GM12878 (cell line): Measurements from ENCODE around the gene NUDT3. TPM values are rescaled to one million over a fixed set of nuclear protein-coding genes. Genes with fewer than 3 reads are reported as not detected.

Source experiments
- ATAC-seq: fragments of 200-7000 bp; cut with Tn5 transposase; 3 replicates; pipeline ENCODE4 v1.9.1; 2020; ENCODE audit warnings: mild to moderate bottlenecking, moderate library complexity
- BruUV-seq: library from RNA; stranded (reverse); fragments of 400-500 nt; replicated peaks from 2 replicates; lab custom pipeline; 2021; lab: Mats Ljungman, UMichigan
- CTCF ChIA-PET: fragments of 300-600 bp; sonication (Branson Sonifier 250); formaldehyde crosslinking; extraction: SDS; loops from one replicate; lab custom pipeline; 2021; ENCODE audit warnings: inconsistent platforms; lab: Yijun Ruan, JAX
- POLR2A ChIA-PET: fragments of 350-600 bp; formaldehyde crosslinking; extraction: SDS; loops from one replicate; lab custom pipeline; 2021; ENCODE audit warnings: inconsistent platforms; lab: Charles Lee
- RAD21 ChIA-PET: fragments of 300-600 bp; sonication (Branson Sonifier 250); formaldehyde crosslinking; loops from one replicate; lab custom pipeline; 2023; ENCODE audit warnings: antibody characterized with exemption; ENCODE audit not compliant: unreplicated experiment; lab: Charles Lee
- SMC1A ChIA-PET: fragments of 300-600 bp; sonication (Branson Sonifier 250); formaldehyde crosslinking; loops from one replicate; lab custom pipeline; 2023; ENCODE audit not compliant: unreplicated experiment, uncharacterized antibody; lab: Charles Lee
- DNase-seq: peaks from one replicate; pipeline ENCODE4 v3.0.0-alpha.2; 2011; ENCODE audit warnings: low read depth, low spot score
- FAIRE-seq: peaks from 3 replicates; lab custom pipeline; 2011; peaks lifted over from hg19 to GRCh38; lab: Jason Lieb, UNC
- H2AFZ ChIP-seq: 2 replicates; pipeline ENCODE4 v1.6.0; 2011; ENCODE audit warnings: low read depth, low read length, control low read depth; ENCODE audit not compliant: control insufficient read depth
- H3K27ac ChIP-seq: 2 replicates; pipeline ENCODE4 v1.5.1; 2011; ENCODE audit warnings: control low read depth; ENCODE audit not compliant: control insufficient read depth, insufficient read depth
- H3K27me3 ChIP-seq, 2 experiments: replicated peaks in 1 of 2; 2 replicates each; pipeline versions ENCODE4 v1.6.0 to v1.6.1; 2011; ENCODE audit warnings: low read length in 1 of 2; ENCODE audit not compliant: control insufficient read depth in 2 of 2, insufficient read depth in 2 of 2
- H3K36me3 ChIP-seq, 2 experiments: 2 replicates each; pipeline ENCODE4 v1.5.1; 2011; ENCODE audit warnings: low read length in 1 of 2; ENCODE audit not compliant: control insufficient read depth in 2 of 2, insufficient read depth in 2 of 2
- H3K4me1 ChIP-seq: 2 replicates; pipeline ENCODE4 v1.6.1; 2011; ENCODE audit warnings: mild to moderate bottlenecking, low read length, moderate library complexity, mixed read lengths; ENCODE audit not compliant: control insufficient read depth, insufficient read depth
- H3K4me2 ChIP-seq: 2 replicates; pipeline ENCODE4 v1.6.0; 2011; ENCODE audit warnings: control low read depth; ENCODE audit not compliant: control insufficient read depth, insufficient read depth
- H3K4me3 ChIP-seq: fragments of 200-600 bp; sonication (generic); 2 replicates; pipeline ENCODE4 v1.5.1; 2016
- H3K79me2 ChIP-seq: 2 replicates; pipeline ENCODE4 v1.6.0; 2011; ENCODE audit warnings: low read length; ENCODE audit not compliant: control insufficient read depth, insufficient read depth
- H3K9ac ChIP-seq: 2 replicates; pipeline ENCODE4 v1.8.0; 2011; ENCODE audit warnings: low read length, control low read depth, mixed read lengths; ENCODE audit not compliant: control insufficient read depth, insufficient read depth
- H3K9me3 ChIP-seq: replicated peaks from 3 replicates; pipeline ENCODE4 v1.5.1; 2011; ENCODE audit warnings: mild to moderate bottlenecking, low read length; ENCODE audit not compliant: control insufficient read depth, insufficient read depth
- H4K20me1 ChIP-seq: 2 replicates; pipeline ENCODE4 v1.6.0; 2011; ENCODE audit not compliant: control insufficient read depth, insufficient read depth
- CBX5 ChIP-seq: sonication (generic); IDR thresholded peaks from 2 replicates; pipeline ENCODE4 v1.6.1; 2016; ENCODE audit warnings: low read depth, moderate library complexity, mild to moderate bottlenecking, inconsistent platforms
- DPF2 ChIP-seq: fragments of 450-650 bp; IDR thresholded peaks from 2 replicates; pipeline ENCODE4 v1.6.1; 2017; ENCODE audit warnings: mild to moderate bottlenecking
- EGR1 ChIP-seq, 2 experiments: IDR thresholded peaks; 1 replicate in 1 of 2; 2 replicates in 1 of 2; pipeline ENCODE4 v1.6.1; 2011 to 2012; ENCODE audit warnings: low read depth in 2 of 2, low read length in 2 of 2, borderline replicate concordance in 1 of 2, mild to moderate bottlenecking in 1 of 2, moderate library complexity in 1 of 2
- MXI1 ChIP-seq: fragments of 150-350 bp; IDR thresholded peaks from 2 replicates; pipeline ENCODE4 v1.6.1; 2011; ENCODE audit warnings: low read depth, mild to moderate bottlenecking, inconsistent platforms, low read length, improper control_type of control experiment
- MYB ChIP-seq: fragments of 150-350 bp; IDR thresholded peaks from 2 replicates; pipeline ENCODE4 v1.6.1; 2014; ENCODE audit warnings: mild to moderate bottlenecking, low read depth, low read length, borderline replicate concordance
- POLR2A ChIP-seq: IDR thresholded peaks from 2 replicates; pipeline ENCODE4 v1.6.1; 2011; ENCODE audit warnings: low read depth, mild to moderate bottlenecking, low read length
- POLR2AphosphoS5 ChIP-seq: IDR thresholded peaks from 2 replicates; pipeline ENCODE4 v1.6.1; 2011; ENCODE audit warnings: mild to moderate bottlenecking, low read length, inconsistent platforms
- RAD51 ChIP-seq: fragments of 450-650 bp; IDR thresholded peaks from 2 replicates; pipeline ENCODE4 v1.6.1; 2016; ENCODE audit warnings: moderate library complexity, mild to moderate bottlenecking, inconsistent platforms
- SMAD5 ChIP-seq: IDR thresholded peaks from 2 replicates; pipeline ENCODE4 v1.6.1; 2016; ENCODE audit warnings: antibody characterized with exemption, low read depth
- SPI1 ChIP-seq: IDR thresholded peaks from 2 replicates; pipeline ENCODE4 v1.6.1; 2011; ENCODE audit warnings: low read depth, mild to moderate bottlenecking, low read length, moderate library complexity, borderline replicate concordance; ENCODE audit not compliant: insufficient read depth
- ZSCAN29 ChIP-seq: fragments of 450-650 bp; IDR thresholded peaks from 2 replicates; pipeline ENCODE4 v1.6.1; 2017; ENCODE audit warnings: mild to moderate bottlenecking, moderate library complexity
- WGBS: methylation state at CpG from one replicate; pipeline ENCODE4 v1.1.6; 2016; ENCODE audit warnings: low lambda C conversion rate; ENCODE audit not compliant: insufficient replicate concordance, insufficient coverage; ENCODE audit errors: missing lambda C conversion rate; 5-methylcytosine and 5-hydroxymethylcytosine counted together
- in situ Hi-C: fragments of 300-500 bp; cut with MboI; formaldehyde crosslinking; loops from 9 replicates; pipeline ENCODE4 v1.14.3; 2018; ENCODE audit warnings: mixed read lengths
- intact Hi-C: fragments of 100-400 bp; cut with micrococcal nuclease; formaldehyde crosslinking; loops from one replicate; pipeline ENCODE4 v1.14.2; 2022; ENCODE audit not compliant: unreplicated experiment
- polyA plus RNA-seq, 11 experiments: library from polyadenylated mRNA; depleted of rRNA in 4 of 11; unstranded in 6 of 11; stranded (reverse) in 5 of 11; fragments of >200 nt; fragmentation: Nextera tagmentation in 4 of 11; fragmentation: Illumina TruSeq in 1 of 11; extraction: Ambion mirVana in 4 of 11; extraction: Trizol in 1 of 11; gene quantifications; 1 replicate in 1 of 11; 2 replicates in 10 of 11; pipeline versions ENCODE4 v1.2.1 to v1.2.3, GENCODE V29; 2011 to 2016; ENCODE audit warnings: inconsistent platforms in 2 of 11, missing spikeins in 2 of 11, low read depth in 1 of 11
- total RNA-seq, 4 experiments: library from RNA; depleted of rRNA in 3 of 4; stranded (reverse); fragments of >200 nt in 3 of 4; fragmentation: Illumina TruSeq in 1 of 4; extraction: Trizol in 1 of 4; gene quantifications; 2 replicates each; pipeline versions ENCODE4 v1.2.1 to v1.2.3, GENCODE V29; 2013 to 2021
- TF ChIP-seq, protein P1 (sequence below): fragments of 450-650 bp; IDR thresholded peaks from 2 replicates; pipeline ENCODE4 v1.6.1; 2017; ENCODE audit warnings: mild to moderate bottlenecking
- TF ChIP-seq, protein P2 (sequence below): fragments of 450-650 bp; formaldehyde crosslinking; IDR thresholded peaks from 2 replicates; pipeline ENCODE4 v1.5.0; 2022; ENCODE audit warnings: mild to moderate bottlenecking, missing genetic modification characterization

NUDT3 gene
- total and polyA plus RNA-seq, 10 of the 15 experiments (the other 5 are each of a cell fraction or from before 2014, with no cell fraction given): 2.4 to 32.3 (median 25.5) TPM

DNA sequence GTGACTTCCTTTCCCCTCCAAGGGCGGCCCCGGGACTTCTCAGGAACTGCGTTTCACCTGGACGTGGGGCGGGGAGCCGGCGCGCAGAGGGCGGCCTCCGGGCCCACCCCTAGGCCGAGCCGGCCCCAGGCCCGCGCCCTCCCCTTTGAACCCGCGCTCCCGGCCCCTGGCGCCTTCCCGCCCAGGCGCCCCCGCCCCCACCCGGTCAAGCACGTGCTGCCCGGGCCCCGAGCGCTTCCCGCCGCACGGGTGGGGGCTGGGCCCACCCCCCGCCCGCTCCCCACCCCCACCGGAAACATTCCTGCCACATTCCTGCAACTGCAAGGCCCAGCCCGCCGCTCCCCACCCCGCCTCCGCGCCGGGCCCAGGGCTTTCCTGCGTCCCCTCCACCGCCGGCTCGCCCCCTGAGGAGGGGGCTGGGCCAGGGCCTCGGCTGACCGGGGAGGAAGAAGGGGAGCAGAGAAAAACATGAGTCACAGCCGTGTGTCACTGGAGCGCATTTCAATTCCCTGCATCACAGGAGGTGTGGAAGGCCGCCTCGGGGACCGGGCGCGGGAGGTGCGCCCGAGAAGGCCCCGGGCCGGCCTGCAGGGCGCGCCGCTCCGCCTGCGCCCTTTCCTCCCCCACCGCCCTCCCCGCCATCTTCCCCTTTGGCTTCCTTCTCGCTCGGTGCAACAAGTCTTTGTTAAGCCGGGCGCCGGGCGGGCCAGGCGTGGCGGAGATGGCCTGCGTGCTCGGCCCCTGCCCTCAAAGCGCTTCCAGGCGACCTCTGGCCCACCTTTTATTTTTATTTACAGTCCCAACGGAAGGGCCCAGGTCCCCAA lies 156.9 kb downstream of the NUDT3 start:
- 9% methylated on average over 35 of the region's 75 CpGs for WGBS
- Histone ChIP-seq H3K27me3 (no peaks in the 10 kb centered on the region), H3K4me1 (peaks cover 19% of the 10 kb centered on the region), H2AFZ (peak overlapping the region; percentile 71), H3K9me3 (no peaks in the 10 kb centered on the region), H3K9ac (peak overlapping the region; percentile 85), H3K79me2 (peaks cover 35% of the 10 kb centered on the region), H3K36me3 (peaks cover 1% of the 10 kb centered on the region in 2 experiments; a peak in 3 of 4 replicates), H4K20me1 (peaks cover 5% of the 10 kb centered on the region; the same call in 1 of the 2 replicates), H3K4me2 (peak overlapping the region; percentile 65), H3K4me3 (peak overlapping the region; percentile 74), H3K27ac (peak overlapping the region; percentile 88)
- ATAC-seq (peak; percentile 39), FAIRE-seq (no peak), DNase-seq (no peak)
- intact Hi-C loops (loop anchor here (1.0 kb wide), 1 partner anchor 11 kb away; no protein-coding TSS in a partner anchor), in situ Hi-C loops (loop anchor here (25.0 kb wide), 1 partner anchor 377 kb away; no protein-coding TSS in a partner anchor)
- ChIA-PET POLR2A (interaction anchor here (1.3 kb wide), 3 partner anchors 11 to 187 kb away, joined by 3 to 11 read pairs (median 6); no protein-coding TSS in a partner anchor), CTCF (no interaction called here), RAD21 (interaction anchor here (2.1 kb wide), 1 partner anchor 13 kb away, joined by 11 read pairs; the partner anchor contains the start of gene SMIM29), SMC1A (interaction anchor here (1.0 to 1.3 kb wide), 2 partner anchors 11 to 180 kb away, joined by 4 to 10 read pairs; no protein-coding TSS in a partner anchor)
- no TSS peak for BruUV-seq
- TF ChIP-seq POLR2A (peak; percentile 45), RAD51 (no peak), DPF2 (0 out of 2 replicates have a peak, but pooled peaks have one; percentile 18), ZSCAN29 (no peak), POLR2AphosphoS5 (peak; percentile 12; the same call in 1 of the 2 replicates), MXI1 (0 out of 2 replicates have a peak, but pooled peaks have one; percentile 3), MYB (0 out of 2 replicates have a peak, but pooled peaks have one; percentile 6), EGR1 (IDR thresholded peaks at IDR 0.05; ENCODE audit: borderline replicate concordance in 1 of 2, low read depth in 2 of 2, low read length in 2 of 2) (peak in 1 of 2 experiments; percentile 25; a peak in 1 of 3 replicates), SMAD5 (peak; percentile 56), SPI1 (0 out of 2 replicates have a peak, but pooled peaks have one; percentile 6), CBX5 (peak; percentile 15; the same call in 1 of the 2 replicates)
- TF ChIP-seq, protein P1, sequence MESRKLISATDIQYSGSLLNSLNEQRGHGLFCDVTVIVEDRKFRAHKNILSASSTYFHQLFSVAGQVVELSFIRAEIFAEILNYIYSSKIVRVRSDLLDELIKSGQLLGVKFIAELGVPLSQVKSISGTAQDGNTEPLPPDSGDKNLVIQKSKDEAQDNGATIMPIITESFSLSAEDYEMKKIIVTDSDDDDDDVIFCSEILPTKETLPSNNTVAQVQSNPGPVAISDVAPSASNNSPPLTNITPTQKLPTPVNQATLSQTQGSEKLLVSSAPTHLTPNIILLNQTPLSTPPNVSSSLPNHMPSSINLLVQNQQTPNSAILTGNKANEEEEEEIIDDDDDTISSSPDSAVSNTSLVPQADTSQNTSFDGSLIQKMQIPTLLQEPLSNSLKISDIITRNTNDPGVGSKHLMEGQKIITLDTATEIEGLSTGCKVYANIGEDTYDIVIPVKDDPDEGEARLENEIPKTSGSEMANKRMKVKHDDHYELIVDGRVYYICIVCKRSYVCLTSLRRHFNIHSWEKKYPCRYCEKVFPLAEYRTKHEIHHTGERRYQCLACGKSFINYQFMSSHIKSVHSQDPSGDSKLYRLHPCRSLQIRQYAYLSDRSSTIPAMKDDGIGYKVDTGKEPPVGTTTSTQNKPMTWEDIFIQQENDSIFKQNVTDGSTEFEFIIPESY: no peak
- TF ChIP-seq, protein P2, sequence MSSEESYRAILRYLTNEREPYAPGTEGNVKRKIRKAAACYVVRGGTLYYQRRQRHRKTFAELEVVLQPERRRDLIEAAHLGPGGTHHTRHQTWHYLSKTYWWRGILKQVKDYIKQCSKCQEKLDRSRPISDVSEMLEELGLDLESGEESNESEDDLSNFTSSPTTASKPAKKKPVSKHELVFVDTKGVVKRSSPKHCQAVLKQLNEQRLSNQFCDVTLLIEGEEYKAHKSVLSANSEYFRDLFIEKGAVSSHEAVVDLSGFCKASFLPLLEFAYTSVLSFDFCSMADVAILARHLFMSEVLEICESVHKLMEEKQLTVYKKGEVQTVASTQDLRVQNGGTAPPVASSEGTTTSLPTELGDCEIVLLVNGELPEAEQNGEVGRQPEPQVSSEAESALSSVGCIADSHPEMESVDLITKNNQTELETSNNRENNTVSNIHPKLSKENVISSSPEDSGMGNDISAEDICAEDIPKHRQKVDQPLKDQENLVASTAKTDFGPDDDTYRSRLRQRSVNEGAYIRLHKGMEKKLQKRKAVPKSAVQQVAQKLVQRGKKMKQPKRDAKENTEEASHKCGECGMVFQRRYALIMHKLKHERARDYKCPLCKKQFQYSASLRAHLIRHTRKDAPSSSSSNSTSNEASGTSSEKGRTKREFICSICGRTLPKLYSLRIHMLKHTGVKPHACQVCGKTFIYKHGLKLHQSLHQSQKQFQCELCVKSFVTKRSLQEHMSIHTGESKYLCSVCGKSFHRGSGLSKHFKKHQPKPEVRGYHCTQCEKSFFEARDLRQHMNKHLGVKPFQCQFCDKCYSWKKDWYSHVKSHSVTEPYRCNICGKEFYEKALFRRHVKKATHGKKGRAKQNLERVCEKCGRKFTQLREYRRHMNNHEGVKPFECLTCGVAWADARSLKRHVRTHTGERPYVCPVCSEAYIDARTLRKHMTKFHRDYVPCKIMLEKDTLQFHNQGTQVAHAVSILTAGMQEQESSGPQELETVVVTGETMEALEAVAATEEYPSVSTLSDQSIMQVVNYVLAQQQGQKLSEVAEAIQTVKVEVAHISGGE (CRISPR knock-in tag): no peak
